GM19463 (cell line): ENCODE measurements around the gene UNKL.

Experiments used
- ATAC-seq: cut with Tn5 transposase; IDR thresholded peaks from one replicate; pipeline ENCODE4 v1.9.1; 2021; ENCODE audit warnings: mild to moderate bottlenecking, moderate library complexity; ENCODE audit not compliant: unreplicated experiment

Gene UNKL

GRCh38 chr16:1432388-1433262 lies 18.1 kb upstream of the UNKL start:
- no peak for ATAC-seq

- no peak for ATAC-seq
Measured at GRCh38 chr16:1431497-1432270, 17.2 kb upstream of the UNKL start.

- ATAC-seq = no peak
Measured at GRCh38 chr16:1430759-1431496, 16.4 kb upstream of the UNKL start, which contains the start of gene PERCC1. TSS of gene PERCC1 (plus strand) at chr16:1431078. CDS start at chr16:1432594, 1,516 bp downstream.

GRCh38 chr16:1430214-1430758 lies 15.8 kb upstream of the UNKL start:
- ATAC-seq = no peak

GRCh38 chr16:1429631-1430030 lies 15.1 kb upstream of the UNKL start:
- ATAC-seq = no peak

GRCh38 chr16:1429012-1429411 lies 14.5 kb upstream of the UNKL start:
- no peak for ATAC-seq

GRCh38 chr16:1428511-1428910 lies 14.0 kb upstream of the UNKL start:
- ATAC-seq = no peak

- ATAC-seq = no peak
Measured at GRCh38 chr16:1427473-1428461, 13.3 kb upstream of the UNKL start.

GRCh38 chr16:1426734-1427471 lies 12.4 kb upstream of the UNKL start:
- no peak for ATAC-seq

GRCh38 chr16:1425616-1426370 lies 11.3 kb upstream of the UNKL start:
- no peak for ATAC-seq

- no peak for ATAC-seq
Measured at GRCh38 chr16:1424028-1424427, 9.5 kb upstream of the UNKL start.

GRCh38 chr16:1422076-1422475 lies 7.6 kb upstream of the UNKL start:
- no peak for ATAC-seq

- no peak for ATAC-seq
Measured at GRCh38 chr16:1420111-1420539, 5.6 kb upstream of the UNKL start.

- ATAC-seq = no peak
Measured at GRCh38 chr16:1416521-1416941, 2.0 kb upstream of the UNKL start.

GRCh38 chr16:1413684-1414531 lies 596 bp downstream of the UNKL start:
- no peak for ATAC-seq

GRCh38 chr16:1412847-1413246 lies 1.7 kb downstream of the UNKL start:
- no peak for ATAC-seq

GRCh38 chr16:1408171-1408837 lies 6.2 kb downstream of the UNKL start:
- peak; percentile 69 for ATAC-seq
